HG02759 (cell line): ENCODE results near the gene KARS1.

ENCODE experiments used
- ATAC-seq: cut with Tn5 transposase; IDR thresholded peaks from one replicate; pipeline ENCODE4 v1.9.1; 2021; ENCODE audit warnings: mild to moderate bottlenecking, moderate library complexity; ENCODE audit not compliant: unreplicated experiment

Gene KARS1

DNA sequence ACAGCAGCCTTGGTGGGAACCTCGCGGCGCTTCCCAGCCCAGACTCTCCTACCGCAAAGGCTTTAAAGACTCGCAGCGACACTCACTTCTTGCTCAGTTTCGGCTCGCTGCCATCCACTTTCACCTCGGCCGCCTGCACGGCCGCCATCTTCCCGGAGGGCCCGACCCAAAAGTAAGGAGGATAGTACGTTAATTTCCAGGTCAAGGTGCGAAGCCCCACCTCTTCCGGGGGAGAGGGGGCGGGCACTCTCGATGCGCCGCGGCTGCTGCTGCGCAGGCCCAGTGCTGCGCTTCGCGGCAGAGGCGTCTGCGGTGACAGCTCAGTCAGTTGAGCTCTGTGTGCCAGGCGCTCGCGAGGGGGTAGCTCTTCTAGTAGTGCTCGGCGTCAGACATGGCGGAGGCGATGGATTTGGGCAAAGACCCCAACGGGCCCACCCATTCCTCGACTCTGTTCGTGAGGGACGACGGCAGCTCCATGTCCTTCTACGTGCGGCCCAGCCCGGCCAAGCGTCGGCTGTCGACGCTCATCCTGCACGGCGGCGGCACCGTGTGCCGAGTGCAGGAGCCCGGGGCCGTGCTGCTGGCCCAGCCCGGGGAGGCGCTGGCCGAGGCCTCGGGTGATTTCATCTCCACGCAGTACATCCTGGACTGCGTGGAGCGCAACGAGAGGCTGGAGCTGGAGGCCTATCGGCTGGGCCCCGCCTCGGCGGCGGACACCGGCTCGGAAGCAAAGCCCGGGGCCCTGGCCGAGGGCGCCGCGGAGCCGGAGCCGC, at the start of gene KARS1, which contains the start of gene TERF2IP:
Gene KARS1 (minus strand): TSS at position 174 of the 773 bp plus-strand sequence. CDS start 26 bp downstream, at position 148.
Gene TERF2IP (plus strand): TSS at position 282 of the 773 bp plus-strand sequence. CDS start 110 bp downstream, at position 392.
- peak; percentile 84 for ATAC-seq

DNA sequence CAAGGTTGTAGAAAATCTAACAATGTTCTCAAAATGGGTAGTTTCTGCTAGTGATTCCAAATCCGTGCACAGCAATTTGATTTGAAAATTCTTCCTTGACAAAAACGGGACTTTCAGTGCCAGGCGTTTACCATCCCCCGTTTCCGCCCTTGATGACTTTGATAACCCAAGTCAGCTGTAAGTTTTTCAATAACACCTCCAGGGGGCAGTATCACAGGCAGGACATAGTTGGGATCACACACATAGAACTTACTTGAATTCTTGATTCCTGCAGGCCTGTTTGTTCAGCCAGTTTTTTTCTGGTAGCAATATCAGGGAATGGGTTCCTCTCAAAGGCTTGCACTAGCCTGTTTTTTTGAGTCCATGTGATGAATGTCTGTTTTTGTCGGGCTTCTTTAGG, 48.2 kb upstream of the KARS1 start:
- ATAC-seq: no peak

DNA sequence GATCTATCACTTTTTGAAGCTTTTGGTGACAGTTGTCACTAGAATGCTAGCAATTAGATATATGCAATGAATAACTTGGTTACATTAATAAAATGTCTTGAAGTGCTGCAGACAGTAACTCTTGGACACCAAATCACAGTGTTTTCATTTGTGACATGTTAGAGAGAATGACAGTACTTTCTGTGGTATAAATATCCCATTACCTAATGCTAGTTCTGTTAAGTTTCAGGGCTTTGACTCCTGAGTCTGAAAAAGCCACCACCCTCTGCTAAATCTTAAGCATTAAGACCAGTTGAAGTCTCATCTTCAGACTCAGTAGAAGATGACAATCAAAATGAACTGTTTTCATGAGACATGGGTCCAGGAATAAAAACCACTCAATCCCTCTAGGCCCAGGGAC, 39.9 kb upstream of the KARS1 start:
- ATAC-seq: no peak

DNA sequence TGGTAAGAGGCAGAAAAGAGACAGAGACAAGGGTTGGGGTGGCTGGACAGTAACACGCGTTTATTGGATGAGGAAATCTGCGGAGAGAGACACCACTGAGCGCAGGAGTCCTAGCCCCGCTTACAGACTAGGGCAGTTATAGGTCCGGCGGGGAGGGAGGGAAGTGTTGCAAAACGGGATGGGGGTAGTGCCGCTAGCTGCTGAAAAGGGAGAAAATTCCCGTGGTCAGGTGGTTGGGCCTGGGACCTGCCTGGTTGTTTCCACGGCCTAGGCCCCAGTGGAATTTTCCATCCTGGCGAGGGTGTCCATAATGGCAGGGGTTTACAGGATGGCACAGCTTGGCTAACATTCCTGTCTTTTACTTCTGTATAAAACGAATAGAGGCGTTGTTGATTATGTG, 34.8 kb upstream of the KARS1 start:
- ATAC-seq: no peak

DNA sequence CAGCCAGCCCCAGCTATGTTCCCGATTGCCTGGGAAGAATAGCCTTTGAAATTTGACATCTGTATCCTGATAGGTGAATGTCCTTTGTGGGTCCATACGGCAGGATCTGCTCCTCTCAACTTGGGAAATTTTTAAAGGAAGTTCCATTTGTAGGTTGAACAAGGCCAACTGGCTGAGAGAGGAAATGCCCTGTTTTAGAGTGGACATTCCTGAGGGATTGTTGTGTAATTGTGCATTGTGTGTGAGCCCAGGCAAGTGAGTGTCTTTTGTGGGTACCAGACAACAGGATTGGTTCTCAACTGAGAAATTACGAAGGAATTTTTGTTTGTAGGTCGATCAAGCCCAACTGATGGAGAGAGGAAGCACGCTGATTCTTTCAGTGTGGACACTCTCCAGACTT, 31.9 kb upstream of the KARS1 start:
- ATAC-seq: no peak

DNA sequence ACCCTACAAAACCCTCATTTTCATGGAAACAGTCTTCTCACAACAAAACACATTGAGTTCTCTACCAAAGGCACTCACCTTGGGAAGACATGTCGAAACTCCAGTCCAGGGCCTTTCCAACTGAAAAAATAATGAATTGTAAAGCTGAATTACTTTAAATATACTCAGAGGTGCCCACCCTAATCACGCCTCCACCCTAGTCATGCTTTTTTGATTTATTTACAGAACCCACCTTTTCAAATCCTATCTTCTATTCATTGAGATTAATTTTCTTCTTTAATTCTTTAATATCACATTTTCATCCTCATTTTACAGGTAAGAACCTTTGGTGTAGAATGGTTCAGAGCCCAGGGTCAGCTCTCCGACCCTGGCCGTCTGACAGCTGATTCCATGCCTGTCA, 29.4 kb upstream of the KARS1 start, which contains the start of gene CPHXL2:
Gene CPHXL2 (minus strand): TSS at position 101 of the 400 bp plus-strand sequence. CDS start 10 bp downstream, at position 91.
- ATAC-seq: no peak

DNA sequence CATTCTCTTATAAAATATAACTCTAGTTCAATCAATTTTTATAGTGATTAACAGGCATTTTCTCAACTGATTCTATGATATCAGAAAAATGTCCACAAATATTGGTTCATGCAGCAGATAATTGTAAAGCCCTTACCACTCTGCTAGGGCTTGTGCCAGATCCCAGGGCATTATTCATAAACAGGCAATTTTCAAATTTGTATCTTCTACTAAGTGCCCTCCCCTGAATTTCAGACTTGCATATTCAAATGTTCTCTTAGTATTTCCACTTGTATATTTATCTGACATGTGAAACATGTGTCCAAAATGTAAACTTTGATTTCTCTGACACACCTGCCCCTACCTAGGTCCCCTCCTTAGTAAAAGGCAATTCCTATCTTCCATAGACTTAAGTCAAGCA, 20.0 kb upstream of the KARS1 start:
- no peak for ATAC-seq

DNA sequence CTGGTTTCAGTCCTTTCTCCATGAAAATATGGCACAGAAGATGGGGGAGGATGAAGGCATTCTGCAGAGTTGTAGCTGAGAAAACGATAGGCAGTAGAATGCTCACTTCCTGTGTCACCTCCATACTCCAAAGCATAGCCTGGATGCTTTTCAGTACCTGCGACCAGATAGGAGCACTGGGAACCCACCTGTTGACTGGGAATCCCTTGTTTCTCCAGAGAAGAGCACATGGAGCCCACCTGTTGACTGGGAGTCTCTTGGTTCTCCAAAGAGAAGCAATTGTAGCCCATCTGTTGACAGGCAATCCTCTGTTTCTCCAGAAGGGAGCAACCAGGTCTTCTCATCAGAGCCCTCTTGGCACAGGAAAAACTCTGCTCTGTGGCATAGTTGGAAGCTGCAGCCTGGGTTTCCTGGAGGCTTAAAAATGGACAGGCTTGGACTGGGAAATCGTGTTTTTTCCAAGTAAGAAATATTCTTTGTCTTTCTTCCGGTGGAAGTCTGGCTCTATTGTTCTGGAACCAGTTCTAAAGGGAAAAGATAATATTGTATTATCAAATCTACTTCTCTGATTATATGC, 13.3 kb upstream of the KARS1 start:
- ATAC-seq: no peak

DNA sequence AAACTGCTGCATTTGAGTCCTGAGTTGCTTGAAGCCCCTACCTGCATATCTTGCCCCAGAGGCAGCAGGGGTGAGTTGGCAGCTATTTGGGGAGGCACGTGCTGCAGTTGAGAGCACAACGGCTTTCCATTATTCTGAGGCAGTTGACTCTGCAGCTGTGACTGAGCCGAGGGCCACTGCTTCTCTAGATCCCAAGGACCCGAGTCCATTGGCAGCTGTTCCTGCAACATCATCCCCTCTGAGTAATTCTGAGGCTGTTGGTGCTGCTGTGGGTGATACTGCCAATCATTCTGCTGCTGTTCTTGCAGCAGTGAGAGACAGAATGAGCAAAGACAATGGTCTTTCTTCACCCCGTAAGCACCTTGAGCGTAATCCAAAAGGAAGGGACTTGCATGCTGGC, 12.9 kb upstream of the KARS1 start:
- no peak for ATAC-seq

DNA sequence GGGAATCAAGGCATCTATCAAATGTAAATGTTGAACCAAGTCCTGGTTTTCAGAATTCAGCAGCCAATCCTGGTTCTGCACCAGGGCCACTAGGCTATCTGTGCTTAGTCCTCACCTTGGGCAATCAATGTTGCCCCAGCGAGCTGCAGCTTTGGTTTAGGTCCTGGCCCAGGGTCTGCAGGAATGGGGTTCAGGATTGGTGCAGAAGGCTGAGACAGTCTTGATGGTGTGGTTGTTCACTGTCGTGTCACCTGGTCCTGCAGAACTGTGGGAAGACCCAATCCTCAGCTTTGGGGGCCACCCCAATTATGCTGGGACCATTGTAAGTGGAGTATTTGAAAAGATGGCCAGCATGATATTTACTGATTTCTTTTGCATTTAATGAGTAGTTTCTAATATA, 10.7 kb upstream of the KARS1 start:
- no peak for ATAC-seq

DNA sequence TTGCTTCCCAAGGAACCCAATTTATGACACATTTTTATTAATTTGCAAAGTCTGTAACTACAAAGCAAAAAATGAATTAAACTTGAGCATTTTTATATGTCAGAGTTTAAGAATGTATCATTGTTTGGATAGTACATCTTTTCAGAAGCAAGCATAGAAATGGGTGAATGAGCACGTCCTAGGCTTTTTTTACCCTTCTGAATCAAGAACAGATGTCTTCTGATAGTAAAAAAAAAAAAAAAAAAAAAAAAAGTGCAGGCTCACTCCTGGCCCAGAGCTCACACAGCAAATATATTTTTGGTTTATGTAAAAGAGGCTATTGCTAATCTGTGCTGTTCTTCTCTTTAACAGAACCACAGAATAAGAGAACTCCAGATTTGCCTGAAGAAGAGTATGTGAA, 6.5 kb upstream of the KARS1 start:
- no peak for ATAC-seq

DNA sequence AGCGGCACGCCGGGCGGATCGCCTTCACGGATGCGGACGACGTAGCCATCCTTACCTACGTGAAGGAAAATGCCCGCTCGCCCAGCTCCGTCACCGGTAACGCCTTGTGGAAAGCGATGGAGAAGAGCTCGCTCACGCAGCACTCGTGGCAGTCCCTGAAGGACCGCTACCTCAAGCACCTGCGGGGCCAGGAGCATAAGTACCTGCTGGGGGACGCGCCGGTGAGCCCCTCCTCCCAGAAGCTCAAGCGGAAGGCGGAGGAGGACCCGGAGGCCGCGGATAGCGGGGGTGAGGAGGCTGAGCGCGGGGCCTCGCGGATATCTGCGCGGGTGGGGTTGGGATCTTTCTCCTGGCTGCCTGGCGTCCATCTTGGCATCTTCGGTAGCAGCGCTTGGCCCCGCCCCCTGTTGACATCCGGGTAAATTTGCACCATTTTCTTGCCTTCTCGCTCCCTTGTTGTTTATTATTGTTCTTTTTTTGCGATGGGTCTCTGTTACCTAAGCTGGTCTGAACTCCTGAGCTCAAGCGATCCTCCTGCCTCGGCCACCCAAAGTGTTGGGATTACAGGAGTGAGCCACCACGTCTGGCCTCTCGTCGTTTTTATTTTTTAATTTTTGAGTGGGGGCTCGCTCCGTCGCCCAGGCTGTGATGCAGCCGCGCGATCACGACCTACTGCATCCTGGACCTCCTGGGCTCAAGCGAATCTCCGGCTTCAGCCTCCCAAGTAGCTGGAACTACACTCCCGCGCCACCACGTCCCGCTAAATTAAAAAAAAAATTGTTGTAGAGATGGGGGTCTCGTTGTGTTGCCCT, 1.0 kb upstream of the KARS1 start:
- peak; percentile 36 for ATAC-seq

DNA sequence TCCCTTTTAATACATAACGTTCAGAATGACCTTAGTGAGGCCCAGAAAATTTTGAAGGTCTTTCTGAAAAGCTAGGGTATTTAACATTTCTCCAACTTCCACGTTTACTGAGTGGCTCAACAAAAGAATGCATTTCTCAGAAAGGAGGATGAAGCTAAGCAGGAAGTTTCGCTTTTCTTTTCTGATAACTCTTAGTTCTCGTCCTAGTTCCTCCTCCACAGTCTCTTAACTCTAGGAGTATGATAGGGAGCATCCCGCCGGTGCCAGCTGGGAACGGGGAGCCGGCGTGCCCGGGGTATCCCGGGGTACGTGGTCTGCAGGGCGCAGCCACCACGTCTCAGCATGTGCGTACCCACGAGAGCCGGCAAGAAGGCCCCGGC, 363 bp downstream of the KARS1 start:
- peak; percentile 25 for ATAC-seq

DNA sequence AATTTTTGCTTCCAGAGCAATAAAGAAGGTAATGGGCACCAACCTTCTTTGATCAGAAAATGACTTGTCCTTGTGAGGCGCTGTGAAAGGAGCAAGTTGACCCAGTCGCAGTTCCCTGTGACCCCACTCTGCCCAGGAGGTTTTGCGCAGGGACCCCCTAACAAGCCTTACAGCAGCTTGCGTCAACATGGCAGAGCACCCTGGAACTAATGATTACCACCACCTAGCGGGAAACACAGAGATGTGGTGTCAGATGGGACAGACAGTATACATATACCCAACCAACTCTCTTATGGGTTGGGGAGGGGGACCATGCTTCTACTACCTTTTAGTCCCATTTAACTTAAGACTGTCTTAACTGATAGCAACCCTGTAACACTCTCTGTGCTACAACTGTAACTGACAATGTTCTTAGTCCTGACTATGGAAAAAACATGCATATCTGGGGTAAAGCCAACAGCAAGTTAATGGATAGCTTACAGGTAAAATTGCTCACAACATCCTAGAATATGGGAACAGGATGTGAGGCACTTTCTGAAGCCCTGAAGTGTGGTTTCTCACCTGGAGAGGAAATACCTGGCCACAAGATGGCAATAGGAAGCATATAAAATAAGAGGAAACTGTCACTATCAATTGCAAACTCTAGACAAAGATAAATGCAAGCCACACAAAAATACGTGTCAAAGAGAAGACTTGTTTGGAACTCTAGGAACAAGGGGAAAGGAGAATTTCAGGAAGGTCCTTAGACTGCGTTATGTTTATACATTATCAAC, 3.0 kb downstream of the KARS1 start:
- no peak for ATAC-seq

DNA sequence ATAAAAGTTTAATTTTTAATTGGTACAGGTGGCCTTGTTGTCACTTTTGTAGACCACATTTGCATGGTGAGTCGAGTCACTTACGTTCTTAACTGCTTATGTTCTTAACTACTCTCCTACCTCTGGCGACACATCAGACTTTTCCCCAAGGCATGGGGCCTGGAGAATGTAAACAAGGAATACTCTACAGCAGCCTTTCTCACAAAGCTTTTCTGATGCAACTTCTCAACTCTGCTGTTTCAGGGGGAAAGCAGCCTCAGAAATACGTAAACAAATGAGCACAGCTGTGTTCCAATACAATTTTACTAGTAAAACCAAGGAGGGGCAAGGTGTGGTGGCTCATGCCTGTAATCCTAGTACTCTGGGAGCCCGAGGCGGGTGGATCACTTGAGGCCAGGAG, 6.9 kb downstream of the KARS1 start:
- ATAC-seq: no peak

DNA sequence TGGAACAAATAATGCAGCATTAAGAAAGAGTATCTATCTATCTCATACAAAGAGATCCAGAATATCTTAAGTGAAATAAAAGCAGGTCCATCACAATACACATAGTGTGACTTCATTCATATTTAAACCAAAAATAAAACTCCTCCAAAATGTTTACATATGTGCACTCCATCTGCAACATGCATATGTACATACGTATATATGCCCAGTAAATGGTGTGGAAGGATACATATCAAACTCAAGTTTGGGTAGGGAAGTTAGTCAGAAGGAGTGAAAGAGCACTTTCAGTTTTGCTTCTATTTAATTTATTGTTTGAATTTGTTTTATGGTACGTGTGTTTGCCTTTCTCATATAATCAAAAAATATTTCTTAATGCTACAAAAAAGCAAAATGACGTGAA, 12.4 kb downstream of the KARS1 start:
- no peak for ATAC-seq

DNA sequence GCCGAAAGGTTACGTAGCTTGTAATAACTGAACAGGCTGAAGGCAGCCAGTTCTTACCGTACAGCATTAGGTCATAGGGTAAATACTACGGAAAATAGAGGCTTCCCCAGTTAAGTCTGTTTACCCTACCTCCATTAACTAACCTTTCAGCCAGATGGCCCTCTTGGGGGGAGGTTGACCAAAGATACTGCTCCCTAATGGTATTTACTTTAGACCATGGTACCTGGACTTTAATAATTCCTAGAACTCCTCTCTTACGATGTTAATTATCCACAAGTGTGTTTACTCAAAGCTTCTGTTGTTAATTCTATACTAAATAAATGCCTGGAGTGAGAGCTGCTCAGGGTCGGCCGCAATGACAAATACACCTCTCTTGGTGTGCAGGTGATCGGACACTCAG, 14.6 kb downstream of the KARS1 start:
- ATAC-seq: no peak

DNA sequence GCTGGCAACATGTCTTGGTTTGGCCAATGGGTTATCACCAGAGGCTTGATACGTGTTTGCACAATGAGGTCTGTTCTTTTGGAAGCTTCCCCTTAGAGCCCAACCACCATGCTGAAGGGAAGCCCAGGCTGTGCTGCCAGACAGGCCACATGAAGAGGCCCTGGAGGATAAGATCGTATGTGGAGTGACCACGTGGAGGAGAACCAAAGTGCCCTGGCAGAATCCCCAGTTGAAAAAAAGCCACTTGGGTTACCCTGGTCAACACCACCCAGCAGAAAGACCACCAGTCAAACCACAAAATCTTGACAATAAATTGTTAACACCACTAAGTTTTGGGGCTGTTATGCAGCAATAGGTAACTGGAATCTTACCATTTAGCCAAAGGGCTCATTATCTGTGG, 17.4 kb downstream of the KARS1 start:
- no peak for ATAC-seq

DNA sequence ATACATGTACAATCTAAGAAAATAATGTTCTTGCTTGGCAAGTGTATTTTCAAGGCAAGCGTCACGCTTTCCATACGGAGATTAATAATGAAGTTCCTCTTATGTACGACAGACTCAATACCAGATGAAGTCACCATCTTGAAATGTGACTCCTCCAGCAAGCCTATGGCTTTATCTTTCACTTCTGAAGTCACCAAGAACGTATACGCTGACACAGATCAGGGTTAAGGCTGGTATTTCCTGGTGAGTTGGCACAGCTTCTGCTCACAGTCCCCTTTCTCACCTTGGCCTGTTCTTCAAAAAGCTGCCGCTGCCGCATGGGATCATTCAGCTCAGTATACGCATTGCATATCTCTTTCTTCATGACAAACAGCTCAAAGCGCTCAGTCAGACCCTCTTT, 18.3 kb downstream of the KARS1 start:
- no peak for ATAC-seq

DNA sequence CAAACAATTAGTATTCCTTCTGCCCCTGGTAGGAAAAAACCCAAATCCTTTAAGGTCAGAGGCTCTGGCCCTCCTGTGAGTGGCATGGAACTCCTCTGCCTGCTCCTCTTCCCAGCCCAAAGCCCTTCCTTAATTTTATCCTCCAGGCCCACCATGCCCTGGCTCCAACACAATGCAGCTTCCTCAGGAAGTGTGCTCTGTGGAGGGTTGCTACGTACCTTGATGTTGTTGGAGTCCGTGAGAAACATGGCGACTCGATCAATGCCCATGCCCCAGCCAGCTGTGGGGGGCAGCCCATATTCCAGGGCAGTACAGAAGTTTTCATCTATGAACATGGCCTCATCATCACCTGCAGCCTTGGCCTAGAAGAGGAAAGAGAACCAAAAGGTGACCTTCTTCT, 19.1 kb downstream of the KARS1 start:
- ATAC-seq: no peak

DNA sequence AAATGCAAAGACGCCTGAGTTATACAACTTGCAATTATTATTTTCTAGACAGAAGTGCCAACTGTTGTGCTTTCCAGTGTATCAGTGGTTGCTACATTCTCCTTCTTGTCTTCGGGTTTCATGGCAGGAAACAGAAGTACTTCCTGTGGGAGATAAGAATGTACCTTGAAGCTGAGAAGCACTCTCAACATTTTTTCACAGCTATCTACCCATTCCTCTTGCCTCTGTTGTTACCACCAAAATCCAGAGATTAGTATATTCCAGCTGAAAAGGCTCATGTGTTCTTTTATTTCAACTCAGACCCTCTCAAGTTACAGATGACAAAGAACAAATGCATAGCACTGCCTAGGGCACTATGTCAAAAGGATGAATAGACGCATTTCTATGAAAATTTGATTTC, 19.6 kb downstream of the KARS1 start:
- ATAC-seq: no peak
